Fibroblast of peridontal ligament (primary cell): ENCODE measurements around the gene TTC34.
A peak's percentile ranks its signal among the peaks of the same experiment; 100 is the strongest.
"Not testable (repeated sequence)": the region's sequence is repeated elsewhere in the genome, so short reads cannot be mapped to it uniquely, and the experiment has no call there.

Experiments
- DNase-seq: peaks from one replicate; pipeline ENCODE4 v3.0.0-alpha.2; 2010; ENCODE audit errors: extremely low read depth

Gene TTC34

DNA sequence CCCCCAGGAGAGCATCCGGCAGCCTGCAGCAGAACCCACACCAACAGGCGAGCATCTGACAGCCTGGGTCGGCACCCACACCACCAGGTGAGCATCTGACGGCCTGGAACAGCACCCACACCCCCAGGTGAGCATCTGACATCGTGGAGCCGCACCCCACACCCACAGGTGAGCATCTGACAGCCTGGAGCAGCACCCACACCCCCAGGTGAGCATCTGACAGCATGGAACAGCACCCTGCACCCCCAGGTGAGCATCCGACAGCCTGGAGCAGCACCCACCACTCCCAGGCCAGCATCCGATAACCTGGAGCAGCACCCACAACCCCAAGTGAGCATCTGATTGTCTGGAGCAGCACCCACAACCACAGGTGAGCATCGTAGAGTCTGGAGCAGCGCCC lies 124.8 kb downstream of the TTC34 start:
- DNase-seq: not testable (repeated sequence)

- not testable (repeated sequence) for DNase-seq
Observed at GRCh38 chr1:2671656-2672055, 129.8 kb downstream of the TTC34 start.

GRCh38 chr1:2659806-2660205 lies 141.7 kb downstream of the TTC34 start:
- DNase-seq: not testable (repeated sequence)

DNA sequence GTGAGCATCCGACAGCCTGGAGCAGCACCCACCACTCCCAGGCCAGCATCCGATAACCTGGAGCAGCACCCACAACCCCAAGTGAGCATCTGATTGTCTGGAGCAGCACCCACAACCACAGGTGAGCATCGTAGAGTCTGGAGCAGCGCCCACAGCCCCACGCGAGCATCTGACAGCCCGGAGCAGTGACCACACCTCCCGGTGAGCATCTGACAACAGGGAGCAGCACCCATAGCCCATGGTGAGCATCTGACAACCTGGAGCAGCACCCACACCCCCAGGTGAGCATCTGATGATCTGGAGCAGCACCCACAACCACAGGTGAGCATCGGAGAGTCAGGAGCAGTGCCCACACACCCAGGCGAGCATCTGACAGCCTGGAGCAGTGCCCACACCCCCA lies 143.6 kb downstream of the TTC34 start:
- not testable (repeated sequence) for DNase-seq

GRCh38 chr1:2657124-2657523 lies 144.4 kb downstream of the TTC34 start:
- not testable (repeated sequence) for DNase-seq

- not testable (repeated sequence) for DNase-seq
Observed at GRCh38 chr1:2655598-2656434, 145.7 kb downstream of the TTC34 start.

GRCh38 chr1:2654443-2654948 lies 147.0 kb downstream of the TTC34 start:
- not testable (repeated sequence) for DNase-seq

DNA sequence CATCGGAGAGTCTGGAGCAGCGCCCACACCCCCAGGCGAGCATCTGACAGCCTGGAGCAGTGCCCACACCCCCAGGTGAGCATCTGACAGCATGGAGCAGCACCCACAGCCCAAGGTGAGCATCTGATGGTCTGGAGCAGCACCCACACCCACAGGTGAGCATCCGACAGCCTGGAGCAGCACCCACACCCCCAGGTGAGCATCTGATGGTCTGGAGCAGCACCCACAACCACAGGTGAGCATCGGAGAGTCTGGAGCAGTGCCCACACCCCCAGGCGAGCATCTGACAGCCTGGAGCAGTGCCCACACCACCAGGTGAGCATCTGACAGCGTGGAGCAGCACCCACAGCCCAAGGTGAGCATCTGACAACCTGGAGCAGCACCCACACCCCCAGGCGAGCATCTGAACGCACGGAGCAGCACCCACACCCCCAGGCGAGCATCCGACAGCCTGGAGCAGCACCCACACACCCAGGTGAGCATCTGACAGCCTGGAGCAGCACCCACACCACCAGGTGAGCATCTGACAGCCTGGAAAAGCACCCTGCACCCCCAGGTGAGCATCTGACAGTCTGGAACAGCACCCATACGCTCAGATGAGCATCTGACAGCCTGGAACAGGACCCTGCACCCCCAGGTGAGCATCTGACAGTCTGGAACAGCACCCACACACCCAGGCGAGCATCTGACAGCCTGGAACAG lies 147.6 kb downstream of the TTC34 start:
- DNase-seq: not testable (repeated sequence)

DNA sequence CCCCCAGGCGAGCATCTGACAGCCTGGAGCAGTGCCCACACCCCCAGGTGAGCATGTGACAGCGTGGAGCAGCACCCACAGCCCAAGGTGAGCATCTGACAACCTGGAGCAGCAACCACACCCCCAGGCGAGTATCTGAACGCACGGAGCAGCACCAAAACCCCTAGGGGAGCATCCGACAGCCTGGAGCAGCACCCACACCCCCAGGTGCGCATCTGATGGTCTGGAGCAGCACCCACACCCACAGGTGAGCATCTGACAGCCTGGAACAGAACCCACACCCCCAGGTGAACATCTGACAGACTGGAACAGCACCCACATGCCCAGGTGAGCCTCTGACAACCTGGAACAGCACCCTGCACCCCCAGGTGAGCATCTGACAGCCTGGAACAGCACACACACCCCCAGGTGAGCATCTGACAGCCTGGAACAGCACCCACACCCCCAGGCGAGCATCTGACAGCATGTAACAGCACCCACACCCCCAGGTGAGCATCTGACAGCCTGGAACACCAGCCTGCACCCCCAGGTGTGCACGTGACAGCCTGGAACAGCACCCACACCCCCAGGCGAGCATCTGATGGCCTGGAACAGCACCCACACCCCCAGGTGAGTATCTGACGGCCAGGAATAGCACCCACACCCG lies 148.4 kb downstream of the TTC34 start:
- DNase-seq: not testable (repeated sequence)

GRCh38 chr1:2652152-2652925 lies 149.2 kb downstream of the TTC34 start:
- DNase-seq: not testable (repeated sequence)

GRCh38 chr1:2650967-2651645 lies 150.4 kb downstream of the TTC34 start:
- DNase-seq: no peak

DNA sequence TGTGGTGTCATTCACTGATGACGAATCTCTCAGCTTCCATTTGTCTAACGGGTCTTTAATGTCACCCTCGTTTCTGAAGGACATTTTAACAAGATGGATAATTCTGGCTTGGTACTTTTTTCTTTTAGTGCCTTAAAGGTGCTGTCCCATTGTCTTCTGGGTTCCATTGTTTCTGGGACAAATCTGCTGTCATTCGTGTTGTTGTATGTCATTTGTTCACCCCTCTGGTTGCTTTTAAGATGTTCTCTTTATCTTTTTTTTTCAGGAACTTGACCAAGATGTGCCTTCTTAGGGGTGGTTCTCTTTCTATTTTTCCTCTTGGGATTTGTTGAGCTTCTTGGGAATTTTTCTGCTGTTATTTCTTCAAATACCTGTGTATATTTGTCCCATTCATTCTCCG lies 154.7 kb downstream of the TTC34 start:
- no peak for DNase-seq

- DNase-seq: no peak
Observed at GRCh38 chr1:2645776-2646175, 155.7 kb downstream of the TTC34 start.

GRCh38 chr1:2645143-2645542 lies 156.3 kb downstream of the TTC34 start:
- no peak for DNase-seq

DNA sequence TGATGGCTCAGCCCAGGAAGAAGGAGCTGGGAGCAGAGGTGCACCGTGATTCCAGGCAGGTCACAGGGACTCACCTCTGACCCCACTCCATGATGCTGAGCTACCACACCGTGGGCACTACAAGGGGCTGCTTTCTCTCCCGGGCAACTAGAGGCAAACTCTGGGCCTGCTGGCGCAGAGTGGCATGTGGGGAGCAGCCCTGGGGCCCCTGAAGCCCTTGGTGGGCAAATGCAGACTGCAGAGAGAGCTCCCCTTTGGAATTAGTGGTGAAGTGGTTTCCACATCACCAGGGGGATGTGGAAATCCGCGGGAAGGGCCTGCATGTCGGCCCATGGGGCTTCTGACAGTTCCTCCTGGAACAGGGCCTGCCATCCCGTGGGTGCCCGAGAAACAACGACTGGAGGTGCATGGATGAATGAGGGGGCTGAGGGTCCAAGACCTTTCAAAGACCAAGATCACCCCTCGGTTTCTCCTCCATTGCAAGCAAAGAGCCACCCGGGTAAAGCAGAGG lies 156.8 kb downstream of the TTC34 start:
- no peak for DNase-seq

DNA sequence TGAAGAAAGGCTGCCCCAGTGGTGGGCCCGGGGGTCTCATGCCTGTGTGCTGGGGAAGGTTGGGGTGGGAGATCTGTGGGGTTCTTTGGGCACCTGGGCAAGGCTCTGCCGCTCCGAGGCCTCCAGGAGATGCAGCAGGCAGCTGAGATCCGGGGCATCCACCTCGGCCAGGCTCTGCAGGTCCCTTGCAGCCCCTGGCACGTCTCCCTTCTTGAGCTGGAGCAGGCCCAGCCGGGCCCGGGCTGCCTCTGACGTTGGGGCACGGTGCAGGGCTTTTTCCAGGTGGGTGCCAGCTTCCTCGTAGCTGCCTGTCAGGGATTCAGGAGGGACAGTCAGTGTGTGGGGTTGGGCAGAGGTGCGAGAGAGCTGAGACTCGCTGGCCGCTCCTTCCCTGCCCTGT lies 157.3 kb downstream of the TTC34 start:
- DNase-seq: no peak

GRCh38 chr1:2643414-2644077 lies 157.9 kb downstream of the TTC34 start:
- DNase-seq: no peak

- peak; percentile 83 for DNase-seq
Observed at GRCh38 chr1:2642560-2643413, 158.7 kb downstream of the TTC34 start.

DNA sequence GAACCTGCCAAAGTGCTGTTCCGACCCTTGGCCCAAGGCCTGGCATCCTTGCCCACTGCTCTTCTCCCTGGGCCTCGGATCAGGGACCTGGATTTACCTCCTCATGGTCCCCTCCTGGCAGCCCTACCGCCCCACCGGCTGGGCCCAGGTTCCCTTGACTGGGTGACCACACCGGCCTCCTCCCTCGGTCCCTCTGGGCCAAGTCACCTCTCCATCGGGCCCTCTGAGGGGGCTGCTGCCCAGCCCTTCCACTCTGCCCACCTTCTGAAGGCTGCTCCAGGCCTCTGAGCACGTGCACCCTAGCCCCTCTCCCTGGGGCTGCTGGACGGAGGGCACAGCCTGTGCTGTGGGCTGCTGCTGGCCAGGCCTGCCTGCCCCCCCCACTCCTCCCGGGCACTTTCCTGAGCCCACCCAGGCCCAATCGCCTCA lies 159.3 kb downstream of the TTC34 start:
- no peak for DNase-seq
